Activated T-cell treated with anti-CD3 and anti-CD28 coated beads, Interleukin-2, amount 50 U/mL, for 24 hours (primary cell): ENCODE data around the gene ETS1.

Source experiments
- DNase-seq: peaks from one replicate; pipeline ENCODE4 v3.0.0-alpha.2; 2020
- H3K27ac Mint-ChIP-seq: 2 replicates; pipeline ENCODE4 v1.8.0; 2020; ENCODE audit warnings: mild to moderate bottlenecking, mixed read lengths
- H3K27me3 Mint-ChIP-seq: 2 replicates; pipeline ENCODE4 v1.8.0; 2020; ENCODE audit warnings: mixed read lengths
- H3K36me3 Mint-ChIP-seq: 2 replicates; pipeline ENCODE4 v1.8.0; 2020; ENCODE audit warnings: low read depth, mixed read lengths
- H3K4me1 Mint-ChIP-seq: 2 replicates; pipeline ENCODE4 v1.8.0; 2020; ENCODE audit warnings: low read depth, mixed read lengths
- H3K4me3 Mint-ChIP-seq: 2 replicates; pipeline ENCODE4 v1.8.0; 2020; ENCODE audit warnings: mild to moderate bottlenecking, moderate library complexity, mixed read lengths
- H3K9me3 Mint-ChIP-seq: 2 replicates; pipeline ENCODE4 v1.8.0; 2020; ENCODE audit warnings: mixed read lengths

Gene ETS1

DNA sequence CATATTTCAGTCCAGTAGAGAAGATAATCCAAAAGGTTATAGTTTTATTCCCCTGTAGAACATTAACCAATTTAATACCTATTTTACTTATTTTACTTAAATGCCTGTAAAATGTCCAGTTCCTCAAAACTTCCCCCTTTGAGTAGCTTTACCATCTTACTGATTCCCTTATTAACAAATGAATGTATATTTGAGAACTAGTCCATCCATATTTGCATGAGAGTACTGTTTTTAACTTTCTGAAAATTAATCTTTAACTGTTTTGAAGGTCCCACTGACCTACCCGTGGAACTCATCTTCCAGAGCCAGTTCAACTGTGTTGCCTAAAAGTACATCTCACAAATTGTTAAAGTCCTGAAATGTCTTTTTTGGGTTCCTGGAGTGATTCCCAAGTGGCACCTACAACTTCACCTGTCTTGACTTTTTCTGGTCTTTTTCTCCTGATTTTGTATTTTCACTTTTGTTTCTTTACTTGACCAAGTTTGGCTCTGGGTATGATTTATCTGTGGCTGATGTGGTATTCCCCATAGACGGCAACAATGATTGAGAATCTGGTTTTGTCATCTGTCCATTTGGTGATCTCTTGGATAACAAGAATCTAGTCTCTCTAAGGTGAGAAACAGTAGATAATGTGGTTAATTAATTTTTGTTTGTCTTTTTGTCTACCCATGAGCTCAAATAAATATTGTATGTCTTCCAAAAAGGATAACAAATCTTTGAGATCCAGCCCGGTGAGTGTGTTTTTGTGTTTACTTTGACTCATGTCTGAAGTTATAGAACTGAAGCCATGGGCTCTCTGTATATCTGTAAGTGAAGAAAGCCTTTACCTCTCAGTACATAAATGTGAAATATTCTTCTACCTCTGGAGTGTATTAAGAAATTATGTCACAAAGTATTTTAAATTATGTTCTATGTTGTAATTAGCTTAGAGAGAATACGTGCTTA is 174.2 kb downstream of the ETS1 start:
- Mint-ChIP-seq H3K27me3 (no peaks in the 10 kb centered on the region), H3K36me3 (no peaks in the 10 kb centered on the region), H3K4me1 (peaks cover 55% of the 10 kb centered on the region), H3K4me3 (no peak overlapping the region), H3K9me3 (no peaks in the 10 kb centered on the region), H3K27ac (peak overlapping the region; percentile 14)
- DNase-seq: no peak

DNA sequence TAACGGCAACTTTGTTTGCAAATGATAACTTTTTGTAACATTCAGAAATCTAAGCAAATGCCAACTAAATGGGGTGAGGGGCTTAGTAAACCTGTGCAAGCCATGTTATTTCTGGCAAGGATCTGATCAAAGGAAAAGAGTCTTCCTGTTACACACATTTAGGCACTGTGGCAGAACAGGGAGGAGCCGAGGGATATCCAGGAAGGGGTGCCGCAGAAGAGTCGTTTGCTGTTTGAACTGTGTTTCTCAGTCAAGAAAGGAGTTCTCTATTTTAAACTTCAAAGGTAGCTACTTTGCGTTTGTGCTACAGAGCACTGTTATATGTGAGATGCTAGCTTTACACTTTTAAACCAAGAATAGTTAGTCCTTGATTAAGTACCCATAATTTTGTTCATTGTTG is 175.5 kb downstream of the ETS1 start:
- DNase-seq: no peak
- Mint-ChIP-seq H3K36me3 (no peaks in the 10 kb centered on the region), H3K9me3 (no peaks in the 10 kb centered on the region), H3K4me1 (peaks cover 47% of the 10 kb centered on the region), H3K27ac (peak overlapping the region; percentile 19), H3K4me3 (no peak overlapping the region), H3K27me3 (no peaks in the 10 kb centered on the region)

DNA sequence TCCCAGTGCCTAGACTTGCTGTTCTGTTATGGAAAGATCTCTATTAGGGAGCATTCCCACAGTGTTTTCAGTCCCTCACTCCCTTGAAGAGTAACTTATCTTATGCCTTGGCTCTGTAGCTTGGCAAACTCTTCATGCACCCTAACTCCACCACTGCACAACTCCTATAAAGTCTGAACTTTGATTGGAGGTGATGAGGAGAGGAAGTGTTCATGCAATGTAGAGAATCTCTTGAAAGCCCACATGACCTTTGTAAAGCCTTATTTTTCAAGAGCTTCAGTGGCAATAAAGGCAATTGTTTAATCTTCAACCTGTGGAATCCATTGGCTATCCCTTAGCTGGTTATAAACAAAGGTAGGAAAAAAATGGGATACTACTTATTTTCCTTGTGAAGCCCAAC is 176.2 kb downstream of the ETS1 start:
- H3K9me3 Mint-ChIP-seq: no peaks in the 10 kb centered on the region
- H3K36me3 Mint-ChIP-seq: no peaks in the 10 kb centered on the region
- DNase-seq: no peak
- H3K27ac Mint-ChIP-seq: no peak overlapping the region
- peaks cover 47% of the 10 kb centered on the region for H3K4me1 Mint-ChIP-seq
- H3K27me3 Mint-ChIP-seq: no peaks in the 10 kb centered on the region
- no peak overlapping the region for H3K4me3 Mint-ChIP-seq

DNA sequence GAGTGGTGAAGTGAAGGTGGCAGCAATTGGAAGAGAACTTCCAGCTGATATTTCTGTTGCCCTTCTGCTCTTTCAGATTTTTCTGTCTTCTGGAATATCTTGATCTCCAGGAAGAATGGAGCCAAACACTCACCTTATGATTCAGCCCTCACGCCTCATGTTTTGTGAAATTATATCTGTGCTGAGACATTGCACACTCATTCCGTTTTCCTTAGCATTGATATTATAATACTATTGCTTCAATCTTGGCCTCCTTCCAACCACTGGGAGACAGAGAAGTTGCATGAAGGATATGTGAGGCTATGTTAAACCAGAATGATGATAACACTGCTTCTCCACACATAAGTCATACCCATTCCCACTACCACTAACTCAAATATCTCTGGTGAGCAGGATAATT is 177.9 kb downstream of the ETS1 start:
- Mint-ChIP-seq H3K27me3 (no peaks in the 10 kb centered on the region), H3K36me3 (no peaks in the 10 kb centered on the region), H3K27ac (no peak overlapping the region), H3K9me3 (no peaks in the 10 kb centered on the region), H3K4me3 (no peak overlapping the region), H3K4me1 (peaks cover 45% of the 10 kb centered on the region)
- DNase-seq: no peak
